Lower lobe of right lung (tissue), 2 donors: ENCODE results near the gene NEU4. TPM values are rescaled to one million over a fixed set of nuclear protein-coding genes. Genes with fewer than 3 reads are reported as not detected.
A peak's percentile ranks its signal among the peaks of the same experiment; 100 is the strongest.

Experiments
- ATAC-seq, 2 donors: fragments of 200-7000 bp; cut with Tn5 transposase; one replicate each; pipeline ENCODE4 v1.9.1; 2020 to 2022; ENCODE audit warnings: mild to moderate bottlenecking in 2 of 2, moderate library complexity in 2 of 2
- DNase-seq: peaks from one replicate; pipeline ENCODE4 v3.0.0-alpha.2; 2020
- H3K27ac ChIP-seq: fragments of 200-600 bp; one replicate; pipeline ENCODE4 v1.8.0; 2022
- H3K27me3 ChIP-seq: fragments of 200-600 bp; one replicate; pipeline ENCODE4 v1.8.0; 2022; ENCODE audit warnings: low read depth
- H3K36me3 ChIP-seq: fragments of 200-600 bp; one replicate; pipeline ENCODE4 v1.8.0; 2022; ENCODE audit warnings: mild to moderate bottlenecking
- H3K4me1 ChIP-seq: fragments of 200-600 bp; one replicate; pipeline ENCODE4 v1.8.0; 2022
- H3K4me3 ChIP-seq: fragments of 200-600 bp; one replicate; pipeline ENCODE4 v1.8.0; 2022; ENCODE audit warnings: mild to moderate bottlenecking
- H3K9me3 ChIP-seq: fragments of 200-600 bp; one replicate; pipeline ENCODE4 v1.8.0; 2022
- intact Hi-C: fragments of 100-400 bp; cut with DNase I; formaldehyde crosslinking; loops from one replicate; pipeline ENCODE4 v1.11.0; 2022
- total RNA-seq: library from RNA; stranded (reverse); fragmentation: NEBNext Ultra II Directional; extraction: Animal tissue kit (Norgen Biotek cat#: 25700); gene quantifications from one replicate; pipeline ENCODE4 v1.2.1, GENCODE V29; 2021
- TF ChIP-seq, protein P1 (sequence below): fragments of 200-600 bp; IDR thresholded peaks from one replicate; pipeline ENCODE4 v1.8.0; 2022; ENCODE audit warnings: antibody characterized with exemption, mild to moderate bottlenecking
- donor health status: DM: no; HTN: yes; CAD: no; lungs with severe emphysema.

The NEU4 gene
- total RNA-seq, 1 donor from 2014 or later: not detected

GRCh38 chr2:241852981-241853631 lies 44.1 kb downstream of the NEU4 start:
- ATAC-seq (no peak), DNase-seq (no peak)
- Histone ChIP-seq H3K36me3 (no peaks in the 10 kb centered on the region), H3K27ac (no peak overlapping the region), H3K4me3 (no peak overlapping the region), H3K27me3 (peaks cover 9% of the 10 kb centered on the region), H3K4me1 (no peaks in the 10 kb centered on the region), H3K9me3 (no peaks in the 10 kb centered on the region)
- TF ChIP-seq, protein P1, sequence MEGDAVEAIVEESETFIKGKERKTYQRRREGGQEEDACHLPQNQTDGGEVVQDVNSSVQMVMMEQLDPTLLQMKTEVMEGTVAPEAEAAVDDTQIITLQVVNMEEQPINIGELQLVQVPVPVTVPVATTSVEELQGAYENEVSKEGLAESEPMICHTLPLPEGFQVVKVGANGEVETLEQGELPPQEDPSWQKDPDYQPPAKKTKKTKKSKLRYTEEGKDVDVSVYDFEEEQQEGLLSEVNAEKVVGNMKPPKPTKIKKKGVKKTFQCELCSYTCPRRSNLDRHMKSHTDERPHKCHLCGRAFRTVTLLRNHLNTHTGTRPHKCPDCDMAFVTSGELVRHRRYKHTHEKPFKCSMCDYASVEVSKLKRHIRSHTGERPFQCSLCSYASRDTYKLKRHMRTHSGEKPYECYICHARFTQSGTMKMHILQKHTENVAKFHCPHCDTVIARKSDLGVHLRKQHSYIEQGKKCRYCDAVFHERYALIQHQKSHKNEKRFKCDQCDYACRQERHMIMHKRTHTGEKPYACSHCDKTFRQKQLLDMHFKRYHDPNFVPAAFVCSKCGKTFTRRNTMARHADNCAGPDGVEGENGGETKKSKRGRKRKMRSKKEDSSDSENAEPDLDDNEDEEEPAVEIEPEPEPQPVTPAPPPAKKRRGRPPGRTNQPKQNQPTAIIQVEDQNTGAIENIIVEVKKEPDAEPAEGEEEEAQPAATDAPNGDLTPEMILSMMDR: no peak
- intact Hi-C loops: no loop called here

DNA sequence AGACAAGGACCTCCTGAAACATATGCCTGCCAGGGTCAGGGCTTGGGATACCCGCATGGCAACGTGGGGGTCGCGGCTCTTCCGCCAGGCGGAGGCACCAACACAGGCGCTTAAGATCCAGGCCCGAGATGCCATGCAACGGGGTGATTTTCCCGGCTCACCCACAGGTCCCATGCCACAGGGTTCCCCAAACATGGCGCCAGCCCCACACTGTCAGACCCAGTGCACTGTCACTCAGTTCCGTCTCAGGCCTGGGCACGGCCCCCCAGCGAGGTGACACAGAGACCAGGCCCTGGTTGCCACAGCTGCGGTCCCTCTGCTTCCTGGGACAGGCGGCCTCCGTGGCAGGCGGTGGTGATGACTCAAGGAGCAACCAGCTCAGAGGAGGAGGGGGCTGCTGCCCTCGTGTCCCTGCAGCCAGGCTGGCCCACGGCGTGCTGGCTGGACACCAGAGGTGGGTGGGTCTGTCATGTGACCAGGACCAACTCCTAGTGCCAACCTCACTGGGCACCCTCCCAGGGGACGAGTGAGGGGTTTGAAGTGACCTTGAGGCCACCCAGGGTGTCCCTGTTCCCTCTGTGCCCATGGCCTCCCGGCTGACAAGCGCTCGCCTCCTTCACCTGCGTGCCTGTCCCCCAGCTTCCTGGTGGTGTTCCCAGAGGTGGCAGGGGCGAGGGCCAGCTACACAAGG lies 44.8 kb downstream of the NEU4 start:
- Histone ChIP-seq H3K9me3 (no peaks in the 10 kb centered on the region), H3K36me3 (no peaks in the 10 kb centered on the region), H3K27me3 (peaks cover 15% of the 10 kb centered on the region), H3K27ac (no peak overlapping the region), H3K4me3 (no peak overlapping the region), H3K4me1 (no peaks in the 10 kb centered on the region)
- intact Hi-C loops: no loop called here
- DNase-seq (peak; percentile 49), ATAC-seq (no peak)
- TF ChIP-seq, protein P1: no peak

GRCh38 chr2:241854342-241855244 lies 45.6 kb downstream of the NEU4 start:
- Histone ChIP-seq H3K9me3 (no peaks in the 10 kb centered on the region), H3K36me3 (no peaks in the 10 kb centered on the region), H3K4me3 (no peak overlapping the region), H3K27ac (no peak overlapping the region), H3K27me3 (peaks cover 20% of the 10 kb centered on the region), H3K4me1 (peaks cover 7% of the 10 kb centered on the region)
- intact Hi-C loops: no loop called here
- TF ChIP-seq, protein P1: no peak
- DNase-seq (peak; percentile 42), ATAC-seq (no peak)

DNA sequence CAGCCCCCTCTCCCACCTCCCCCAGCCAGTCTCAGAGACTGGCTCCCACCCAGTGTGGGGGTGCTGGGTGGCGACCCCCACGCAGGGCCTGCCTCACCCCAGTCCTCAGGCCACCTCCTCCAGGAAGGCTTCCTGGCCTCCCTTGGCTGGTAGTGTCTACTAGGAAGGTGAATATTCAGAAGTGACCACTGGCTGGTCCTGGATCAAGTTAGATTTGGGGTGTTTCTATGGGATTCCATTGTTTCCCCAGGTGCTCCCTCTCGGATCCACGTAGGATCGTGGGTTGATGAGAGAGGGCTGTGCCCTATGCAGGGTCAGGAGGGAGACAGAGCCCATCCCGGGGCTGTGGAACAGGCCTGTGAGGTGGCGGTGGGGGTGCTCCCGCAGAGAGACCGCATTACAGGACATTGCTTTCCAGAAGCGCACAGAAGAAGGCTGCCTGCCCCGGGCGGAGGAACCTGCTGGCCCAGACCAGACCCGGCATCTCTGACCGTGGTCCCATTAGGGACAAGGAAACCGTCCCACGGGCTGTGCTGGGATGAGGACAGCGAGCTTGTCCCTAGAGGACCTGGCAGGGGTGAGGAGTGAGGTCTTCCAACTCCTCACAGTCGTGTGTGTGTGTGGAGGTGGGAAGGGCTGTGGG lies 46.4 kb downstream of the NEU4 start:
- no peaks in the 10 kb centered on the region for H3K9me3 ChIP-seq
- DNase-seq (peak; percentile 40), ATAC-seq (no peak)
- TF ChIP-seq, protein P1: no peak
- intact Hi-C loops: no loop called here
- no peak overlapping the region for H3K27ac ChIP-seq
- H3K36me3 ChIP-seq: no peaks in the 10 kb centered on the region
- H3K27me3 ChIP-seq: peaks cover 20% of the 10 kb centered on the region
- no peak overlapping the region for H3K4me3 ChIP-seq
- H3K4me1 ChIP-seq: peaks cover 15% of the 10 kb centered on the region

DNA sequence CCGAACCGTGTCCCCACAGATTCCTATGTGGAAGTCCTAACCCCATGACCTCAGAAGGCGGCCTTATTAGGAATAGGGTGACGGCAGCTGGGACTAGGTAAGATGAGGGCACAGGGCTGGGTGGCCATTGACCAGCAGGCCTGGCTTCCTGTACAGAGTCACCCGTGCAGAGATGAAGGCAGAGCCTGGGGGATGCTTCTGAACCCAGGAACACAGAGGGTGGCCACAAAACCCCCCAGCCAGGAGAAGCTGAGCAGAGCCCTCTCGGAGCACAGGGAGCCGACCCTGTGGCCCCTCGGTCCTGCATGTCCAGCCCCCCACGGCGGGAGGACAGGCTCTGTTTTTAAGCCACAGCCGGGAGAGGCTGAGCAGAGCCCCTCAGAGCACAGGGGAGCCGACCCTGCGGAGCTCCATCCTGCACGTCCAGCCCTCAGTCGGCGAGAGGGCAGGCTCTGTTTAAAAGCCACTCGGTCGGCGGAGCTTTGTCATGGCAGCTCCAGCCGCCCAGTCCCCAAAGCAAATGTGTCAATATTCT lies 47.0 kb downstream of the NEU4 start:
- intact Hi-C loops: no loop called here
- Histone ChIP-seq H3K9me3 (no peaks in the 10 kb centered on the region), H3K27ac (no peak overlapping the region), H3K36me3 (no peaks in the 10 kb centered on the region), H3K4me3 (no peak overlapping the region), H3K27me3 (peaks cover 16% of the 10 kb centered on the region), H3K4me1 (peaks cover 20% of the 10 kb centered on the region)
- DNase-seq (peak; percentile 42), ATAC-seq (no peak)
- TF ChIP-seq, protein P1: no peak
